BLaER1 treated with 17β-estradiol and CSF1 and Interleukin-3, amounts not matched to agents 10 nM and 100 nM (cell line): ENCODE measurements around the gene LRBA.
A peak's percentile ranks its signal among the peaks of the same experiment; 100 is the strongest.

ENCODE experiments used
- H3K27ac ChIP-seq, 11 experiments: shearing (Covaris generic); formaldehyde crosslinking; 2 replicates each; pipeline ENCODE4 v1.8.1; 2022
- H3K27me3 ChIP-seq, 11 experiments: shearing (Covaris generic); formaldehyde crosslinking; 2 replicates each; pipeline ENCODE4 v1.8.1; 2022
- H3K36me3 ChIP-seq, 11 experiments: shearing (Covaris generic); formaldehyde crosslinking; 2 replicates each; pipeline ENCODE4 v1.8.1; 2022
- H3K4me1 ChIP-seq, 10 experiments: shearing (Covaris generic); formaldehyde crosslinking; 2 replicates each; pipeline ENCODE4 v1.8.1; 2022
- H3K4me2 ChIP-seq, 11 experiments: shearing (Covaris generic); formaldehyde crosslinking; 2 replicates each; pipeline ENCODE4 v1.8.1; 2022
- H3K4me3 ChIP-seq, 10 experiments: shearing (Covaris generic); formaldehyde crosslinking; 2 replicates each; pipeline ENCODE4 v1.8.1; 2022
- H3K9ac ChIP-seq, 11 experiments: shearing (Covaris generic); formaldehyde crosslinking; 2 replicates each; pipeline ENCODE4 v1.8.1; 2022
- H3K9me3 ChIP-seq, 11 experiments: shearing (Covaris generic); formaldehyde crosslinking; replicated peaks in 1 of 11; 2 replicates each; pipeline ENCODE4 v1.8.1; 2022
- H4K20me1 ChIP-seq, 11 experiments: shearing (Covaris generic); formaldehyde crosslinking; 2 replicates each; pipeline ENCODE4 v1.8.1; 2022
- Cebpa-rat ChIP-seq, 11 experiments: shearing (Covaris generic); IDR thresholded peaks; 2 replicates each; pipeline ENCODE4 v1.8.1; 2022

LRBA gene

GRCh38 chr4:150491132-150492049, 523.7 kb downstream of the LRBA start:
- Histone ChIP-seq H3K4me2 (no peak overlapping the region), H3K9ac (no peak overlapping the region), H3K27me3 (no peaks in the 10 kb centered on the region), H4K20me1 (no peaks in the 10 kb centered on the region), H3K4me3 (no peak overlapping the region), H3K27ac (no peak overlapping the region), H3K36me3 (no peaks in the 10 kb centered on the region), H3K9me3 (no peaks in the 10 kb centered on the region), H3K4me1 (no peaks in the 10 kb centered on the region)
- TF ChIP-seq Cebpa-rat (IDR thresholded peaks at IDR 0.05): no peak

DNA sequence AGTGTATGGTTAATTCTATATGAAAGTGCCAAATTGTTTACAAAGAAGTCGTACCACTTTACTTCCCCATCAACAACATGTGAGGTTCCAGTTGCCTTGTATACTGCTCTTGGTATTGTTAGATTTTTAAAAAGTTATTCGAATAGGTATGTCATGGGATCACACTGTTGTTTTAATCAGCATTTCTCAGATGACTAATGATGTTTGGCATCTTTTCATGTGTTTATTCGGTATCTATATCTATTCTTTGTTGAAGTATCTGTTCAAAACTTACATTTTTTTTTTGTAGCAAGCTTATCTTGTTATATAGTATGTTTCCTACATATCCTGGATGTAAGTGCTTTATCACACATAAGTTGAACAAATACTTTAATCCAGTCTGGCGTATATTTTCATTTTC, 532.5 kb downstream of the LRBA start:
- no peak for TF ChIP-seq Cebpa-rat (IDR thresholded peaks at IDR 0.05)
- no peaks in the 10 kb centered on the region for H4K20me1 ChIP-seq
- H3K36me3 ChIP-seq: peaks cover 0 to 4% (median 0%) of the 10 kb centered on the region in 11 experiments; a peak in 2 of 22 replicates
- H3K4me2 ChIP-seq: no peak overlapping the region
- no peak overlapping the region for H3K27ac ChIP-seq
- H3K9me3 ChIP-seq: peaks cover 0 to 6% (median 3%) of the 10 kb centered on the region in 11 experiments; a peak in 5 of 22 replicates
- H3K4me3 ChIP-seq: no peak overlapping the region
- H3K9ac ChIP-seq: no peak overlapping the region
- peaks cover 0 to 2% (median 0%) of the 10 kb centered on the region in 10 experiments; a peak in 4 of 20 replicates for H3K4me1 ChIP-seq
- H3K27me3 ChIP-seq: no peaks in the 10 kb centered on the region

GRCh38 chr4:150479657-150480056, 535.4 kb downstream of the LRBA start:
- Histone ChIP-seq H3K9ac (no peak overlapping the region), H3K4me2 (no peak overlapping the region), H3K36me3 (peaks cover 0 to 4% (median 0%) of the 10 kb centered on the region in 11 experiments; a peak in 1 of 22 replicates), H3K9me3 (peaks cover 0 to 10% (median 6%) of the 10 kb centered on the region in 11 experiments; a peak in 5 of 22 replicates), H4K20me1 (no peaks in the 10 kb centered on the region), H3K4me3 (no peak overlapping the region), H3K27ac (no peak overlapping the region), H3K27me3 (no peaks in the 10 kb centered on the region), H3K4me1 (peaks cover 0 to 18% (median 12%) of the 10 kb centered on the region in 10 experiments; a peak in 14 of 20 replicates)
- TF ChIP-seq Cebpa-rat (IDR thresholded peaks at IDR 0.05): no peak

DNA sequence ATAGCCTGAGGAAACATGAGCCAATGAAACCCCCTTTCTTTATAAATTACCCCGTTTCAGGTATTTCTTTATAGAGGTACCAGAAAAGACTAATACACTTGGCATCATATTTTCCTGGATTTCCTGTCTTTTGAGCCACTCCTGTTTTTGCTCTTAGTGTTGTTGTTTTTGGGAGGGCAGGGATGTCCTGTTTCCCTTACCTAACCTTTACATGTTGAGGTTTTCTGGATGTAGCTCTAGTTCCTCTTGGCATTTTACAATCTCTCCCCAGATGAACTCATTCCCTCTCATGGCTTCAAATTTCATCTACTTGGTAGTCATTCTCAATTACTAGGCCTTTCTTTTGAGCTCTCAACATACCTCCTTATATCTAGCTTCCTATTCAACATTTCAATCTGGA, 537.2 kb downstream of the LRBA start:
- no peaks in the 10 kb centered on the region for H3K27me3 ChIP-seq
- TF ChIP-seq Cebpa-rat (IDR thresholded peaks at IDR 0.05): no peak
- H3K4me1 ChIP-seq: peaks cover 0 to 18% (median 12%) of the 10 kb centered on the region in 10 experiments; a peak in 14 of 20 replicates
- H3K4me3 ChIP-seq: no peak overlapping the region
- no peaks in the 10 kb centered on the region for H4K20me1 ChIP-seq
- H3K36me3 ChIP-seq: peaks cover 0 to 4% (median 0%) of the 10 kb centered on the region in 11 experiments; a peak in 1 of 22 replicates
- H3K9ac ChIP-seq: no peak overlapping the region
- H3K4me2 ChIP-seq: peak overlapping the region in 2 of 11 experiments; percentile 47 to 58; a peak in 4 of 22 replicates
- H3K9me3 ChIP-seq: peaks cover 0 to 10% (median 6%) of the 10 kb centered on the region in 11 experiments; a peak in 5 of 22 replicates
- no peak overlapping the region for H3K27ac ChIP-seq

GRCh38 chr4:150476776-150477175, 538.3 kb downstream of the LRBA start:
- Histone ChIP-seq H4K20me1 (no peaks in the 10 kb centered on the region), H3K4me1 (peaks cover 0 to 18% (median 12%) of the 10 kb centered on the region in 10 experiments; a peak in 14 of 20 replicates), H3K27ac (no peak overlapping the region), H3K36me3 (peaks cover 0 to 4% (median 0%) of the 10 kb centered on the region in 11 experiments; a peak in 1 of 22 replicates), H3K9me3 (peaks cover 0 to 10% (median 6%) of the 10 kb centered on the region in 11 experiments; a peak in 5 of 22 replicates), H3K27me3 (no peaks in the 10 kb centered on the region), H3K4me3 (no peak overlapping the region), H3K9ac (no peak overlapping the region), H3K4me2 (peak overlapping the region in 7 of 11 experiments; percentile 26 to 62 (median 50); a peak in 13 of 22 replicates)
- no peak for TF ChIP-seq Cebpa-rat (IDR thresholded peaks at IDR 0.05)

DNA sequence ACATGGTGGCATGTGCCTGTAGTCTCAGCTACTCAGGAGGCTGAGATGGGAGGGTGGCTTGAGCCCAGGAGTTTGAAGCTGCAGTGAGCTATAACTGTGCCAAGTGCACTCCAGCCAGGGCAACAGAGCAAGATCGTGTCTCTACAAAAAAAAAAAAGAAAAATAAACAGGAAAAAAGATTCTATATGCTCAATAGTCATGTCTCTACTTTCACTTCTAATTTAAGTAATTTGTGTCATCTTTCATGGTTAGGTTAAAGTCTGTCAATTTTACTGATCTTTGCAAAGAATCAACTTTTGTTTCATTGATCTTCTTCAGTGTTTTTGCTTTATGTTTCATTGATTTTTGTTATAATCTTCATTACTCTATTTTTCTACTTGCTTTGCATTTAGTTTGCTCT, 539.3 kb downstream of the LRBA start:
- H3K9me3 ChIP-seq: peaks cover 0 to 10% (median 6%) of the 10 kb centered on the region in 11 experiments; a peak in 5 of 22 replicates
- TF ChIP-seq Cebpa-rat (IDR thresholded peaks at IDR 0.05): no peak
- H4K20me1 ChIP-seq: no peaks in the 10 kb centered on the region
- no peak overlapping the region for H3K9ac ChIP-seq
- peaks cover 0 to 18% (median 12%) of the 10 kb centered on the region in 10 experiments; a peak in 14 of 20 replicates for H3K4me1 ChIP-seq
- peak overlapping the region in 2 of 11 experiments; percentile 47 to 62; a peak in 2 of 22 replicates for H3K4me2 ChIP-seq
- H3K4me3 ChIP-seq: no peak overlapping the region
- peaks cover 0 to 4% (median 0%) of the 10 kb centered on the region in 11 experiments; a peak in 1 of 22 replicates for H3K36me3 ChIP-seq
- no peak overlapping the region for H3K27ac ChIP-seq
- H3K27me3 ChIP-seq: no peaks in the 10 kb centered on the region

DNA sequence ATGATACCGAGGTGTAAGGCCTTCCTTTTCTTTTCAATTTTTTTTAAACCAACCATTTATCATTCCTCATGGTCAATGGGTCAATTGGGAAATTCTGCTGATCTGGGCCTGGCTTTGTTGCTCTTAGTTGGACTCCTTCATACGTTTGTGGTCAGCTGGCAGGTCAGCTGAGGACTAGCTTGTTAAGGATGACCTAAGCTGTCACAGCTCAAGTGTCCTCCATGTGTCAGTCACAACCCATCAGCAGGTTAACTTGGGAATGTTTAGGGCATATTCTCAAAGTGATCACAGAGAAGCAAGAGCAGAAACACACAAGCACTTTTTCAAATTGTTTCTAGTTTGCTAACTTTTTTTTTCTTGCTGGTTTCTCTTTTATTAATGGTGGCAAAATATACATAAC, 550.6 kb downstream of the LRBA start:
- Histone ChIP-seq H3K9ac (no peak overlapping the region), H3K9me3 (no peaks in the 10 kb centered on the region), H3K4me3 (no peak overlapping the region), H3K4me1 (no peaks in the 10 kb centered on the region), H4K20me1 (no peaks in the 10 kb centered on the region), H3K27ac (no peak overlapping the region), H3K36me3 (no peaks in the 10 kb centered on the region), H3K4me2 (no peak overlapping the region), H3K27me3 (no peaks in the 10 kb centered on the region)
- TF ChIP-seq Cebpa-rat (IDR thresholded peaks at IDR 0.05): no peak

DNA sequence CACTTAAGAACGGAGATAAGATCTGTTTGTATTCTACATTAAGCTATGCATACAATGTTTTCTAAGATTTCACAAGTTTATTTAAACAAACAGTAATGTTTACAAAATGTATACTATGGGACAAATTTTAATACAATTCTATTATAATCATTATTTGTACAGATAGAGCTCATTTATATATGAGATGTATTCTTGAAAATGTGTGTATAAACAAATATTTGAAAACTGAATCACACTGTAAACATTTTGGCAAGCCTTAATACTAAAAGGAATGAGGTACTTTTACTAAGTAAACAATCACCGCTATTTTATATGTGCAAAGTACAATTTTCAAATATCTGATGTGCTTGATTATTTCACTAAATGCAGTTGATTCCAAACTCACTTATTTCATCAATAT, 552.3 kb downstream of the LRBA start:
- H3K36me3 ChIP-seq: no peaks in the 10 kb centered on the region
- H4K20me1 ChIP-seq: no peaks in the 10 kb centered on the region
- no peak overlapping the region for H3K4me2 ChIP-seq
- H3K27me3 ChIP-seq: no peaks in the 10 kb centered on the region
- H3K9ac ChIP-seq: no peak overlapping the region
- TF ChIP-seq Cebpa-rat (IDR thresholded peaks at IDR 0.05): no peak
- no peaks in the 10 kb centered on the region for H3K9me3 ChIP-seq
- H3K4me3 ChIP-seq: no peak overlapping the region
- H3K4me1 ChIP-seq: no peaks in the 10 kb centered on the region
- no peak overlapping the region for H3K27ac ChIP-seq

DNA sequence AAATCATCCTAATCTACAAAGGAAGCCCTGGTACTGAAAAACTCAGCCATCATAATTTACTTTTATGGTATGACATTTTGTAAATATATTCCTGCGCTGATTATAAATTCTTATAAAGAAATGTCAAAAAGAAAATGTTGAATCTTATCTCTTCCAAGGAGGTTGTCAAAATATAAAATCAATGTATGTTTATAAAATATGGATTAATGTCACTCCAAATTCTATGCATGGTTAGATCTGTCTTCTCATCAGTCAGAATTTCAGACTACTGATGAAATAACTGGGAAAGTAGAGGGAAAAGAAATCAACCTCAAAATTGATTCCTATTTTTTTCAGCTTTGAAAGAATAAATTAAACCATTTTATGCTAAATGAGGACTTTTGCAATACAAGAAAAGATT, 553.1 kb downstream of the LRBA start:
- no peaks in the 10 kb centered on the region for H3K4me1 ChIP-seq
- no peaks in the 10 kb centered on the region for H3K36me3 ChIP-seq
- no peak overlapping the region for H3K27ac ChIP-seq
- H3K9ac ChIP-seq: no peak overlapping the region
- H3K27me3 ChIP-seq: no peaks in the 10 kb centered on the region
- no peak for TF ChIP-seq Cebpa-rat (IDR thresholded peaks at IDR 0.05)
- no peaks in the 10 kb centered on the region for H3K9me3 ChIP-seq
- no peaks in the 10 kb centered on the region for H4K20me1 ChIP-seq
- no peak overlapping the region for H3K4me3 ChIP-seq
- H3K4me2 ChIP-seq: no peak overlapping the region
